ENCODE data around the gene USE1.
"Not testable (repeated sequence)": the region's sequence is repeated elsewhere in the genome, so short reads cannot be mapped to it uniquely, and the experiment has no call there.

USE1 gene, protein sequence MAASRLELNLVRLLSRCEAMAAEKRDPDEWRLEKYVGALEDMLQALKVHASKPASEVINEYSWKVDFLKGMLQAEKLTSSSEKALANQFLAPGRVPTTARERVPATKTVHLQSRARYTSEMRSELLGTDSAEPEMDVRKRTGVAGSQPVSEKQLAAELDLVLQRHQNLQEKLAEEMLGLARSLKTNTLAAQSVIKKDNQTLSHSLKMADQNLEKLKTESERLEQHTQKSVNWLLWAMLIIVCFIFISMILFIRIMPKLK

DNA sequence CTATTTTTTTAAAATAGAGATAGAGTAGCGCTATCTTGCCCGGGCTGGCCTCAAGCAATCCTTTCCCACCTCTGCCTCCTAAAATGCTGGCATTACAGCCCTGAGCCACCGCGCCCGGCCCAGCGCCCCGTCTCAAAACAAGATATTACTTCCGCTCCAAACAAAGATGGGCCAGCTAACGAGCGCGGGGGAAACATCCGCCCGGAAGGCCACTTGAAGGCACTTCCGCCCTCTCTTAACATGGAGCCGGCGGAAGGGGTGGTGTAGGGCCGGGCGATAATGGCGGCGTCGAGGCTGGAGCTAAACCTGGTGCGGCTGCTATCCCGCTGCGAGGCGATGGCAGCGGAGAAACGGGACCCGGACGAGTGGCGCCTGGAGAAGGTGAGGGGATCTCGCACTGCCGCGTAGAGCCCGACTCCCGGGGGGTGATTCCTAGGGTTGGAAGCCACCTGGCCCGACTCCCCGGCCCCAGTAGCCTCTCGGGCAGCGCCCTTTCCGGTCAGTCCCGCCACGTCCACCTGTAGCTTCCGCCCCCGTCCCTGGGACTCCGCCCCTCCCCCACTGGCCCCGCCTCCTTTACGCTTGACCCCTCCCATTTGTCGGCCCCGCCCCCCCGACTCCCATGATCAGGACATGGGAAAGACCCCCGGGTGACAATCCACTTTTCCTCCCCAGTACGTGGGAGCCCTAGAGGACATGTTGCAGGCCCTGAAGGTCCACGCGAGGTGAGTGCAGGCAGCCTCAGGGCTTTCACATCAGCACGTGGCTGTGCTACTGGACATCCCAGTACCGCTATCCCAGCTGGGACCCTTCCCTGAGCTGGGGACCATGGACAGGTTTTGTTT is at the start of gene USE1:
Gene USE1, plus strand, starts transcription at position 231 of the 845 bp plus-strand sequence. Its CDS starts 49 bp downstream, at position 280.
- H3K4me3 ChIP-seq (ENCODE audit: low read depth, low read length): peak within 1 kb of the TSS; percentile 89

DNA sequence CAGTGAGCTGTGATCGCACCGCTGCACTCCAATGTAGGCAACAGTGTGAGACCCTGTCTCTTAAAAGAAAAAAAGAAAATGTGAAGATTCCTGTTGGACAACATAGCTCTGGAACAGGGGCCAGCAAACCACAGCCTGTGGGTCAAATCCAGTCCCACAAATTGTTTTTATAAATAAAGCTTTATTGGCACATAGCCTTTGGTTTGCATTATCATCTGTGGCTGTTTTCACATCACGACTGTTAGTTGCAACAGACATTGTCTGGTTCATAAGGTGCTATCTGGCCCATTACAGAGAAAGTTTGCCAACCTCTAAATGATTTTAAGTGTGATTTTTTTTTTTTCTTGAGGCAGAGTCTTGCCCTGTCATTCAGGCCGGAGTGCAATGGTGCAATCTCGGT is 49.4 kb upstream of the USE1 start:
- H3K4me3 ChIP-seq (ENCODE audit: low read depth, low read length): no peak overlapping the region

DNA sequence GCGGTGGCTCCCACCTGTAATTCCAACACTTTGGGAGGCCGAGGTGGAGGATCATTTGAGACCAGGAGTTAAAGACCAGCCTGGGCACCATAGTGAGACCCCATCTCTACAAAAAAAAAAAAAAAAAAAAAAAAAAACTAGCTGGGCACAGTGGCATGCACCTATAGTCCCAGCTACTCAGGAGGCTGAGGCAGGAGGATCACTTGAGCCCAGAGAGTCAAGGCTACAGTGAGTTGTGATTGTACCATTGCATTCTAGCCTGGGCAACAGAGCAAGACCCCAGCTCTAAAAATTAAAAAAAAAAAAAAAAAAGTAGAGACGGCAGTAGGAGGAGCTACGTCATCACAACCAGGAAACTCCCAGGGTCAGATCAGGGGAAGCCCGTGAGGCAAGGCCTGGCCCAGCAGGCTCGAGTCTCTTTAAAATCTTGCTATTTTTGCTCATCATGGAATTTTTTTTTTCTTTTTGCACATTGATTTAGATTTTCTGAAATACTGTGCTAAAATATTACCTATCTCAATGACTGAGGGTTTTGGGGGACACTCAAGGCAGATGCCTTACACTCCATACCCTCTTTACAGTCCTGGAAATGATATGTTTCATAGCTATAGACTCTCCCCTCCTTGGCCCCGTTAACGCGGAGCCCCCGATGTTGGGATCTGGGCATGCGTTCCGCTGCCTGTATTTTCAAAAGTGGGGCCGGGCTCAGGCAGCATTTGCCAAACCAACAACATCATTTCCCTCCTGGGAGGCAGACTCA is 44.4 kb upstream of the USE1 start:
- H3K4me3 ChIP-seq (ENCODE audit: low read depth, low read length): no peak overlapping the region

DNA sequence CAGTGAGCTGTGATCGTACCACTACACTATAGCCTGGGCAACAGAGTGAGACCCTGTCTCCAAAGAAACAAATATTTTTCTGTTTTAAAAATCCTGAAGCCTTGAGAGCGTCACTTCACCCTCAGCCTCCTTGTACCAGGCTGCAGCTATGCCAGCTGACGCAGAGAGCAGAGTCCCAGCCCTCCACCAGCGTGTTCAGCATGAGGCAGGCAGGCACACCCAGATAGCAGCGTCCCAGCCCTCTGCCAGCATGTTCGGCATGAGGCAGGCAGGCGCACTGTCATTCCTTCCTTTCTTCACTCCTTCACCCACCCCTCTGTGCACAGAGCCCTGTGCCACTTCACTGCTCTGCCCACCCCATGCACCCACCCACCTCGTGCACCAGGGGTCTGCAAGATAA is 43.3 kb upstream of the USE1 start:
- no peak overlapping the region for H3K4me3 ChIP-seq (ENCODE audit: low read depth, low read length)

DNA sequence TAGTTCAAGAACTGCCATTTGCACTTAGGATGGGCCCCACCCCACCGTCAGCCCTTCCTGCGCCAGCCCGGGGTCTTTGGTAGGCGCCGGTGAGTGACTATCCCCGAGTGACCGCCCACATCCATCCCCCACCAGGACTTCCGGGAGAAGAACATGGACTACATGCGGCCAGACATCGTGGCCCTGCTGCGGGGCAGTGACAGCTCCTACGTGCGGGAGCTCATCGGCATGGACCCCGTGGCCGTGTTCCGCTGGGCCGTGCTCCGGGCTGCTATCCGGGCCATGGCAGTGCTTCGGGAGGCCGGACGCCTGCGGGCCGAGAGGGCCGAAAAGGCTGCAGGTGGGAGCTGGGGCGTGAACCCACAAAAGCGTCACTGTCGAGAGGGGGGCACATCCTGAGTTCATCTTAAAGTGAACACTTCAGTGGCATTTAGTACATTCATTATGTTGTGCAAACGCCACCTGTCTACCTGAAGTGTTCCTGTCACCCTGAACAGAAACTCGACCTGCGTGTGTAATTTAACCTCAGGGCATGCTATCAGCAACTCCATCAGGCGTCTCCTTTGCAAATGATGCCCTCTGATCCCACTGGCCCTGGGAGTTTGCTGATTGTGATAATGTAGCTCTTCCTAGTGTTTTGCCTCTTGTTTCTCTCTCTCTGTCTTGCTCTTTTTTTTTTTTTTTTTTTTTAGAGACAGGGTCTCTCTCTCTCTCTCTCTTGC is 42.4 kb upstream of the USE1 start:
- H3K4me3 ChIP-seq (ENCODE audit: low read depth, low read length): no peak overlapping the region

DNA sequence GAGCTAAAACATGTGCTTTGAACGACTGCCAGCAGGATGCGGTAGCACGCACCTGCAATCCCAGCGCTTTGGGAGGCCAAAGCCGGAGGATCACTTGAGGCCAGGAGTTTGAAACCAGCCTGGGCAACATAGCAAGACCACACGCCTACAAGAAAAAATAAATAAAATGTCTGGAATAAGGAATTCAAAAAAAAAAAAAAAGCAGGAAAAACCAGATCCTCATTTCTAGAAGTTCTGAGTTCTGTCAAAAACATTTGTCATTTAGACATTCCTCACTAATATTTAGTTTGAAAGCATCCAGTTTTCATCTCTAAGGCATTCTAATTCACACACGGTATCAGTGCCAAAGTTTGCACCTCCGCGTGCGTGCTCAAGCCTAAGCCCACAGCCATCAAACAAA is 36.9 kb upstream of the USE1 start:
- no peak overlapping the region for H3K4me3 ChIP-seq (ENCODE audit: low read depth, low read length)

DNA sequence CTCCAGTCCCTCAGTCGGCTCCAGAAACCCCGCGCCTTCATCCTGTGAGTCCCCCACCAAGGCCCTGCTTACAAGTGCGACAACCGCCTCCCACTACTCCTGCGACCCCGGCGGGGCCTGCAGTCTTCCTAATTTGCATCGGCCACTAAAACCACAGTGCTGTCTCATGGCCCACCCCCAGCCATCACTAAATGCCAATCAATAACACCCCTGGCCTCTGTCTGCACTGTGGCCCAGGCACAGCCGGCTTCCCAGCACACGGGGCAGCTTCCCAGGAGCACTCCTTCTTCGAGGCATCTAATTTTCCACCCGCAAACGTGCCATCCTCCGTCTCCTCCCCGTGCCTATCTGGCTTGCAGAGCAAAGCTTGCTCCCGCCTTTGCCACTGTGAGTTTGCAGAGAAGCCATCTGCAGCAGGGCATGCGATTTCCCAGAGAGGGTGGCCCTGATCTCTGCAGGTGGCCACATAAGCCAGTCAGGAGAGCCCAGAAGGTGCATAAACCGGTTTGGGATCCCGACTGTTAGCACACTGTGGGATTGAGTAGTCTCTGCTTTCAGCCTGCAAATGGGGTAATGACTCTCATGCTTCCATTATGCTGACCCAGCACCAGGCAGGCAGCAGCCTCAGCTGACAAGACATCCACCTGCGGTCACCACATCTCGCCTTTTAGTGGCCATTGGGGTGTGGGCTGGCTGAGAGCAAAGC is 34.0 kb upstream of the USE1 start:
- H3K4me3 ChIP-seq (ENCODE audit: low read depth, low read length): no peak overlapping the region

DNA sequence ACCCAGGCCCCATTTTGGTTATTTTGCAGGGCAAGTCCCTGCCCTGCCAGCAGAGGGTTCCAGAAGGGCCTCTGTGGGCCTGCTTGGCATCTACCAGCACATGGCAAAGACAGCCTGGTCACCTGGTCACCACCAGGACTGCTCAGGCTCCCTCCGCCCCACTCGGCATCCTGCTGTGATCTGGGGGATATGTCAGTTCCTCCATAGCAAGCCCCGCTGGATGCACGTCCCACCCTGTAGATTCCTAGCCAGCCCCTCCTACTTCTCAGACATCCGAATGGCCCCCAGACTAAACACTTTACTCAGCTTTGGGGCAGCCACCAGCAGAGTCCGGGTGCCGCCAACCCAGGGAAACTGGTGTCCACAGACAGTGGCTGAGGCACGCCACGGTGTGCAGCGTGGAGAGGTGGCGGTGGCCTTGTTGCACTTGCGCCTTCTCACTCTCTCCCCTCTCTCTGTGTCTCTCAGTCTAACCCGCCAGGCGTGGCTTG is 31.8 kb upstream of the USE1 start:
- no peak overlapping the region for H3K4me3 ChIP-seq (ENCODE audit: low read depth, low read length)

DNA sequence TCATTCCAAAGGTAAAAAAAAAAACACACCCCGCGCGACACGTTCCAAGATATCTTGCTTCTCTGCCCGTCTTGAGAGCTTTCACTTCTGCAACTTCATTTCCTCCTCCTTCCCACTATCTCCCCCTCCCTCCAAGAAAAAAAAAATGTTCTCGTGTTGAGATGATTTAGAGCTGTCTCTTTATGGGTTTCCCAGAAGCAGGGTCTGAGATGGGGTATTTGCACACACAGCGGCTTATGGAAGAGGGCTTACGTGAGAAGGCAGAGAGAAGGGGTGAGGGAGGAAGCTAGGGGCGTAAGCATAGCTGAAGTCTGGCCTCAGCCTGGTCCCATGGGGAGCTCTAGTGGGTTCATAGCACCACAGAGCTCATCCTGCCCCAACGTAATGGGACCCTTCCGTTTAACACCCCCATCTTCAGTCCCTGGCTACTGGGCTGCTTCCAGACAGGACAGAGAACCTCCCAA is 31.3 kb upstream of the USE1 start:
- no peak overlapping the region for H3K4me3 ChIP-seq (ENCODE audit: low read depth, low read length)

DNA sequence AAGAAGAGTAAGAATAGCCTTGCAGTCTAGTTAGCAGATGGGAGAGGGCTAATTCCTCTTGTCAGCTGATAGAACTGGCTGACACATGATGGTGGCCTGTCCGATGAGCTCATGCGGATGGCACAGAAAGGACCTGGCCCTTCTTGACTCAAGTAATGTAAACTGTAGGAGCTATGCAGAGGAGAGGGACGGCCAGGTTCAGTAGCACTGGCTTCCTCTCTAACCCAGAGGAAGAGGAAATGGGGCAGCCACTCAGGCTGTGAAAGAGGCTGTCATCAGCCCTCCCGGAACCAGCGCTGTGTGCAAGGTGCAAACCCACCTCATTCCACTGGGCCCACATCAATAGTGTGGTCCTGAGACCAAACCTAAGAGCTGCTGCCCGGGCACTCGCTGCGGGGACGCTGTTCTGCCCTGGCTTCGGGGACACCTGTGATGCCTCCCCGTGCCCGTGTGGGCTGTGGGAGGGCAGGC is 30.8 kb upstream of the USE1 start:
- H3K4me3 ChIP-seq (ENCODE audit: low read depth, low read length): no peak overlapping the region

DNA sequence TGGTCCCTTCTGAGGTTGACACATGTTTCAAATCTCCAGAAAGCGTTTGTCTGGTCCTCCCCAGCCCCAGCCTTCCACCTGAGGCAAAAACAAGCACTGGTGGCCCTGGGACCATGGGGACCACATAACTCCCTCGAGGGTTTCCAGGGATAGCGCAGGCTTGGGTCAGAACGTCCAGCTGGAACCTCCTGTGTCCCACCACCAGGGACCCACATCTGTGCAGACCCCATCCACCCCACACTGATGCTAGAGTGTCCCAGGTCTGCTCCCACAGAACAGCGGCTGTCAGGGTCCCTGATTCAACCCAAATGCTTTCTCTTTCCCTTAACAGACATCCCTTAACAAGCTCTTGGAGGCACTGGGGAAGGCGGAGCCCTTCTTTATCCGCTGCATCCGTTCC is 29.6 kb upstream of the USE1 start:
- H3K4me3 ChIP-seq (ENCODE audit: low read depth, low read length): no peak overlapping the region

DNA sequence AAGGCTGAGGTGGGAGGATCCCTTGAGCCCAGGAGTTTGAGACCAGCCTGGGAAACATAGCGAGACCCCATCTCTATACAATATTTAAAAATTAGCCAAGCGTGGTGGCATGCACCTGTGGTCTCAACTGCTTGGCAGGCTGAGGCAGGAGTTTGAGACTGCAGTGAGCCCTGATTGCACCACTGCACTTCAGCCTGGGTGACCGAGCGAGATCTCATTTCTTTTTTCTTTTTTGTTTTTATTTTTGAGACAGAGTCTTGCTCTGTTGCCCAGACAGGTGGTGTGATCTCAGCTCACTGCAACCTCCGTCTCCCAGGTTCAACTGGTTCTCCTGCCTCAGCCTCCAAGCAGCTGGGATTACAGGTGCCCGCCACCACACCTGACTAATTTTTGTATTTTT is 23.4 kb upstream of the USE1 start:
- not testable (repeated sequence) for H3K4me3 ChIP-seq (ENCODE audit: low read depth, low read length)

DNA sequence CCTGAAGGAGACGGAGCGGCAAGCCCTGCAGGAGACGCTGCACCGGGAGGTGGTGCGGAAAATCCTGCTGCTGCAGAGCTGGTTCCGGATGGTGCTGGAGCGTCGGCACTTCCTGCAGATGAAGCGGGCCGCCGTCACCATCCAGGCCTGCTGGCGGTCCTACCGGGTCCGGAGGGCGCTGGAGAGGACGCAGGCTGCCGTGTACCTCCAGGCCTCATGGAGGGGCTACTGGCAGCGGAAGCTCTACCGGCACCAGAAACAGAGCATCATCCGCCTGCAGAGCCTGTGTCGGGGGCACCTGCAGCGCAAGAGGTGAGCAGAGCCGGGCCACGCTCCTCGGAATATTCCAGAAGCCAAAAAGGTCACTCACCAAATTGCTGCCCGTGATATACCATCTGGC is 22.4 kb upstream of the USE1 start:
- H3K4me3 ChIP-seq (ENCODE audit: low read depth, low read length): no peak overlapping the region

DNA sequence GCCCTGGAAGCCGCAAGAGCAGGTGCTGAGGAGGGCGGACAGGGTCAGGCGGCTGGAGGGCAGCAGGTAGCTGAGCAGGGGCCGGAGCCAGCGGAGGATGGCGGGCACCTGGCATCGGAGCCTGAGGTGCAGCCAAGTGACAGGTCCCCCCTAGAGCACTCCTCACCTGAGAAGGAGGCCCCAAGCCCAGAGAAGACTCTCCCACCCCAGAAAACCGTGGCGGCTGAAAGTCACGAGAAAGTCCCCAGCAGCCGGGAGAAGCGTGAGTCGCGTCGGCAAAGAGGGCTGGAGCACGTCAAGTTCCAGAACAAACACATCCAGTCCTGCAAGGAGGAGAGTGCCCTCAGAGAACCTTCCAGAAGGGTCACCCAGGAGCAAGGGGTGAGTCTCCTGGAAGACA is 20.5 kb upstream of the USE1 start:
- H3K4me3 ChIP-seq (ENCODE audit: low read depth, low read length): no peak overlapping the region

DNA sequence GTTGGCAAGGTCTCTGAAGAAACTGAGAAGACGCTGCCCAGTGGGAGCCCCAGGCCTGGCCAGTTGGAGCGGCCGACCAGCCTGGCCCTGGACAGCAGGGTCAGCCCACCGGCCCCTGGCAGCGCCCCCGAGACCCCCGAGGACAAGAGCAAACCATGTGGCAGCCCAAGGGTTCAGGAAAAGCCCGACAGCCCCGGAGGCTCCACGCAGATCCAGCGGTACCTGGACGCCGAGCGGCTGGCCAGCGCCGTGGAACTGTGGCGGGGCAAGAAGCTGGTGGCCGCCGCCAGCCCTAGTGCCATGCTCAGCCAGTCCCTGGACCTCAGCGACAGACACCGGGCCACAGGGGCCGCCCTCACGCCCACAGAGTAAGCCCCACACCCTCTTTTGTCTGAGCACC is 20.1 kb upstream of the USE1 start:
- no peak overlapping the region for H3K4me3 ChIP-seq (ENCODE audit: low read depth, low read length)

DNA sequence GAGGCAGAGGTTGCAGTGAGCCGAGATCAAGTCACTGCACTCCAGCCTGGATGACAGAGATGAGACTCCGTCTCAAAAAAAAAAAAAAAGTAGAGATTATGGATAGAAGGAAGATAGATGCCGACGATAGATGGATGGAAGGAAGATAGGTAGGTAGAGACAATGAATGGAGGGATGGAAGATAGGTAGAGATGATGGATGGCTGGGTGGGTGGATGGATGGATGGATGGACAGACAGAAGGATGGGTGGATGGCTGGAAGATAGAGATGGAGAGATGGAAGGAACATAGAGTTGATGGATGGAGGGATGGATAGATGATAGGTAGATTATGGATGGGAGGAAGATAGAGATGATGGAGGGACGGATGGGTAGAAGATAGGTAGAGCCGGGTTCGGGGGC is 18.5 kb upstream of the USE1 start:
- H3K4me3 ChIP-seq (ENCODE audit: low read depth, low read length): no peak overlapping the region

DNA sequence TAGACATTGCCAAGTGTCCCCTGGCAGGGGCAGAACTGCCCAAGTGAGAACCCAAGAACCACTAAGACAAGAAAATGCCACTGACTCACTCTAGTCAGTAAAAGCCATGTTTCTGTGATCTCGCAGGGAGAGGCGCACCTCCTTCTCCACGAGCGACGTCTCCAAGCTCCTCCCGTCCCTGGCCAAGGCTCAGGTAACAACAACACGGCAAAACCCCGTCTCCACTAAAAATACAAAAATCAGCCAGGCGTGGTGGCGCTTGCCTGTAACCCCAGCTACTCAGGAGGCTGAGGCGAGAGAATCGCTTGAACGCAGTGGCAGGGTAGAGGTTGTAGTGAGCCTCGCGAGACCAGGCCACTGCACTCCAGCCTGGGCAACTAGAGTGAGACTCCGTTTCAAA is 17.5 kb upstream of the USE1 start:
- no peak overlapping the region for H3K4me3 ChIP-seq (ENCODE audit: low read depth, low read length)

DNA sequence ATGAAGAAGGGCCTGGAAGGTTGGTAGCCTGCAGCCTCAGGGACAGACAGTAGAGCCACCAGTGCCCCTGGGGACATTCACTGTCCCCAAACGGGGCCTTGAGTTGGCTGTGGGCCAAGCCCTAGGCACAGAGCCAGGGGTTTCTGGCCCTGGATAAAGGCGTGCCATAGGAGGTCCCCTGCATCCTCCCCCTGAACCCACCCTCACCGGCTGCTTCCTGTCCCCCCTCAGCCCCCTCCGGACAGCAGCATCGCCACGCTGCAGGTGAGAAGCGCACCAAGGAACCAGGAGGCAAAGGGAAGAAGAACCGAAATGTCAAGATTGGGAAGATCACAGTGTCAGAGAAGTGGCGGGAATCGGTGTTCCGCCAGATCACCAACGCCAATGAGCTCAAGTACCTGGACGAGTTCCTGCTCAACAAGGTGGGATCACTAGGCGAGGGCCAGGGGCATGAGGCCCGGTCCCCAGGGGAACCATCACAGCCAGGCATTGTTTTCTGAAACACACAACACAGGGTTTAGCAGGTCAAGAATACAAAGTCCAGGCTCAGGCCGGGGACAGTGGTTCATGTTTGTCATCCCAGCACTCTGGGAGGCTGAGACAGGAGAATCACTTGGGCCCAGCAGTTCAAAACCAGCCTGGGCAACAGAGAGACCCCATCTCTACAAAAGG is 14.6 kb upstream of the USE1 start:
- no peak overlapping the region for H3K4me3 ChIP-seq (ENCODE audit: low read depth, low read length)

DNA sequence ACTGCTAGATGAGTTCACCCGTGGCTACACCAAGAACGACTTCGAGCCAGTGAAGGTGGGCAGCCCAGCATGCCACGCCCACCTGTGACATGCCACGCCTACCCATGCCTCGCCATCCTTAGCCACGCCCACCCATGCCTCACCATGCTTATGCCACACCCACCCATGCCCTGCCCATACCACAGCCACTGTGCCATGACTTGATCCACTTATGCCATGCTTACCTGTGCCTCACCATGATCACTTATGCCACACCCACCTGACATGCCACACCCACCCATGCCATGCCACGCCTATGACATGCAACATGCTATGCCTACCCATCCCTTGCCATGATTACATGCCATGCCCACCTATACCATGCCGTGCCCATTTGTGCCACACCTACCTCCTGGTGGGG is 12.9 kb upstream of the USE1 start:
- H3K4me3 ChIP-seq (ENCODE audit: low read depth, low read length): no peak overlapping the region

DNA sequence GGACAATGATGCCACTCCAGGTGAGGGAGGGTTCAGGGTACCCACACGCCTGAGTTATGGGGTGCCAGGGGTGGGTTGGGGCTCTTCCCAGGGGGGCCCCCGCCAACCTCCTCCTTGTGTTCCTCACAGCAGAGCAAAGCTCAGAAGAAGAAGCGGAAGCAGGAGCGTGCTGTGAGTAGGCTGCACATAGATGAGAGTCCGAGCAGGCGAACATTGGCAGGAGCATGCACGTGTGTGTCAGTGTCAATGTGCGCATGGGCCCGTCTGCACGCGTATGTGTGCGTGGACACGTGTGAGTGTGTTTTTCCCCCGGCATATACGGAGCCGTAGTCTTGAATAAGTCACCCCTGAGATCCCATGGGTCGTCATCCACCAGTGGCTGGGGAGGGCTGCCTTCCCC is 12.4 kb upstream of the USE1 start:
- H3K4me3 ChIP-seq (ENCODE audit: low read depth, low read length): no peak overlapping the region

All from iPS-11a (cell line).